Measurements from ENCODE around the gene IPMK.
"Not testable (repeated sequence)": the region's sequence is repeated elsewhere in the genome, so short reads cannot be mapped to it uniquely, and the experiment has no call there.

IPMK gene

DNA sequence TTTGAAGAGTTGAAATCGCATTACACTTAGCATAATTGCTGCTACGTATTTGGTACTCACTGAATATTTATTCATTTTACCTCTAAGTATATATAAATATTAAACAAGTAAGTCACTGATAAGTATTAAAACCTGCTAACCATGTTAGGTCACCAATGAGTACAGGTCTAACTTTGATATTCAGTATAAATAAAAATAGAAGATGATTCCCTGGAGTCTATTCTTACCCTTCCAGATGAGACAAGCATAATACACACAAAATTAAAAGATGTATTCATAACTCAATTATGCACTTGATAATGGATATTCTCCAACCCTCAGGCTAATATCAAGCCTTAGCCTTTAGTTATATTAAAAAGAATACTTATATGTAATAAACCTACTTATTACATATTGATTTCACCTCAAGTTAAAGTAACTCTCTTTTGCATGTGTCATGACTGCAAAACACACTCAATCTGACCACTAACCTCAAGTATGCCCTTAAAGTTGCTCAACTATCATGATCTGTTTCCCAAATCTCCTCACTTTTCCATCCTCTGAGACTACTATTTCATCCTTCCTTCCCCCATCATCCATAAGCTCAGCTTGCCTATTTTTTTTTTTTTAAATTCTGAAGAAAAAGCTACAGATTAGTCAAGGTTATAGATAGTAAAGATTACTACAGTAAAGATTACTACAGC is 46.8 kb downstream of the IPMK start:
- no peak for DNase-seq (ENCODE audit: low read depth)

- DNase-seq (ENCODE audit: low read depth): no peak
These were observed 47.8 kb downstream of the IPMK start for GRCh38 chr10:58219875-58220274.

- DNase-seq (ENCODE audit: low read depth): no peak
These were observed 50.1 kb downstream of the IPMK start for GRCh38 chr10:58217612-58218011.

- DNase-seq (ENCODE audit: low read depth): no peak
These were observed 55.1 kb downstream of the IPMK start for GRCh38 chr10:58212622-58213021.

DNA sequence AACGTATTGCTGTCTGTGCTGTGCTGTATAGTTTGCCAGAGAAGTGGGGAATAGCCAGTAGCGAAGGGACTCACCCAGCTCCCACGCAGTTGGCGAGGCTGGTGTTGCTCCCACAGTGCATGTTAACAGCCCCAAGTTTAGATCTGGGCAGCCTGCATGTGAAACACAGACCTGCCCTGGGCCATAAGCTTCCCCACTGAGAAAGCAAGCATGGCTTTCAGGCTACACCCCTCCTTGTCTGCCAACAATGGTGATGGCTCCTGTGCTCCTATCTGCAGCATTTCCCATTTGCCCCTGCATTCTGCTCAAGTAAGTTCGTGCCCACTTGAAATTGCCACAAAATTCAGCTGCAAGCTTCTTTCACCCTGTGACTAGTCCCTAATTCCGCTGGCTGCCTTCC is 57.5 kb downstream of the IPMK start:
- DNase-seq (ENCODE audit: low read depth): no peak

GRCh38 chr10:58209669-58210068 is 58.0 kb downstream of the IPMK start:
- DNase-seq (ENCODE audit: low read depth): no peak

- no peak for DNase-seq (ENCODE audit: low read depth)
These were observed 61.4 kb downstream of the IPMK start for GRCh38 chr10:58206251-58206650.

- DNase-seq (ENCODE audit: low read depth): no peak
These were observed 66.0 kb downstream of the IPMK start for GRCh38 chr10:58201704-58202103.

DNA sequence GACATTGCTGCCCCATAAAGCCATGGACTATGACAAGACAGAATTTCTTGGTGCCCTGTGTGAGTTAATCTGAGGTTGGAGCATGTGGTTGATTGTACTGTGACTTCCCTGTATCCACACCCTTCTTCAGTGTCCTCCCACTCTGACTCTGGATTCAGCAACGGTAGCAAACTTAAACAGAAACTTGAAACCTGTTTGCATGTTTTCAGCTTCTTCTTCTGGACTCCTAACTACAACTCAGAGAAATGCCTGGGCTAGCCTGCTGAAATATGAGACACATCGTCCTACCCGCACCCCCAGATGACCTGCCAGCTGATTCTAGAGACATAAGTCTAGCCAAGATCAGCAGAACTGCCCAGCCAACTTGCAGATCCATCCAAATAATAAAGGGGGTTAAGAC is 78.4 kb downstream of the IPMK start:
- no peak for DNase-seq (ENCODE audit: low read depth)

- no peak for DNase-seq (ENCODE audit: low read depth)
These were observed 83.5 kb downstream of the IPMK start for GRCh38 chr10:58184120-58184670.

- DNase-seq (ENCODE audit: low read depth): no peak
These were observed 87.0 kb downstream of the IPMK start for GRCh38 chr10:58180666-58181065.

- DNase-seq (ENCODE audit: low read depth): no peak
These were observed 88.5 kb downstream of the IPMK start for GRCh38 chr10:58179238-58179637.

- no peak for DNase-seq (ENCODE audit: low read depth)
These were observed 88.9 kb downstream of the IPMK start for GRCh38 chr10:58178811-58179210.

- DNase-seq (ENCODE audit: low read depth): no peak
These were observed 90.2 kb downstream of the IPMK start for GRCh38 chr10:58177362-58177947.

- DNase-seq (ENCODE audit: low read depth): no peak
These were observed 91.4 kb downstream of the IPMK start for GRCh38 chr10:58175990-58176900.

DNA sequence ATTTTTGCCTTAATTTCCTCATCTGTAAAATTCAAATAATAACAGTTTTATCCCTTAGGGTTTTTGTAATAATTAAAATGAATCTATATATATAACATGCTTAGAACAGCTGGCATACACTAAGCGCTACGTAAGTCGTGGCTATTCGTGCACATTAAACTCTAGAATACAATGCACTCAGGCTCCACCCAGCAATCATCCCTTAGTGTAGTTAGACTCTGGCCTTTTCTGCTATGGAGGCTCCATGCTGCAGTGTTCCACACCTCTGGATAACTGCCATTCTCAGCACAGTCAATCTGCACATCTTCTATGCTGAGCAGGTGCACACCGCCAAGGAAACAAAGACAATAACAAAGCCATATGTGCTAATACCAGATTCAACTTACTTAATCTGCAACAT is 92.9 kb downstream of the IPMK start:
- no peak for DNase-seq (ENCODE audit: low read depth)

GRCh38 chr10:58173391-58173790 is 94.3 kb downstream of the IPMK start:
- no peak for DNase-seq (ENCODE audit: low read depth)

DNA sequence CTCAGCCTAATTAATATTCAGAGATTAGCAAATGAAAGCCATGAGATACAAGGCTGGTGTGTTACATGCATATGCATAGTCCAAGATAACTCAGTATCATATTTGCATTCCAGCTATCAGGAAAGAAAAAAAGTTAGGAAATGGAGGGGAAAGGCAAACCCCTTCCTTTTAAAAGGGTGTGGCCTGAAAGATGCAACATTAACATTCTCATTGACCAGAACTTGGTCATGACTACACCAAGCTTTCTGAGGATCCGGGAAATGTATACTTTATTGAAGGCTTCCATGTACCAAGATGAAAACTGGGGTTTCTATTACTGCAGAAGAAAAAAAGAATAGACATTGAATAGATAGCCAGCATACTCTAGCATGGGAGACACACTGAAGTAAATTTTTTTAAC is 96.5 kb downstream of the IPMK start:
- no peak for DNase-seq (ENCODE audit: low read depth)

DNA sequence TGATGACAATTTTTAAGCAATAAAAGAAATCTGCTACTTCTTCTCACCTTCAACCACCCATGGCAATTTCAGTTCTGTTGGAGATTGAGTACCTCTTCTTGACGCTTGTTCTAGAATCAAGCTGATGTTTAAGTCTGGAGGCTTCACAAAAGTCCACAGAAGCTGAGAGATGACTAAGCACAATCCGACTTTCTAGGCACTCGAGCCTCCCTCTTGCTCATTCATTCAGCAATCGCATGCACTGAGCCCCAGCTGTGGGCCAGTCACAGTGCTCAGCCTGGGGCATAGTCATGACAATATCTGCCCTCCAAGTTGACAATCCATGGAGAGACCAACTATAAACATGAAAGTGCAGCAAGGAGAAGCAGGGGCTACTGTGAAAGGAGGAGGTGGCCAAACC is 103.2 kb downstream of the IPMK start:
- no peak for DNase-seq (ENCODE audit: low read depth)

- no peak for DNase-seq (ENCODE audit: low read depth)
These were observed 108.9 kb downstream of the IPMK start for GRCh38 chr10:58158806-58159205.

- DNase-seq (ENCODE audit: low read depth): no peak
These were observed 110.5 kb downstream of the IPMK start for GRCh38 chr10:58157076-58157766.

GRCh38 chr10:58155941-58156340 is 111.8 kb downstream of the IPMK start:
- not testable (repeated sequence) for DNase-seq (ENCODE audit: low read depth)
